ENCODE results near the gene ALAS1.

DNA sequence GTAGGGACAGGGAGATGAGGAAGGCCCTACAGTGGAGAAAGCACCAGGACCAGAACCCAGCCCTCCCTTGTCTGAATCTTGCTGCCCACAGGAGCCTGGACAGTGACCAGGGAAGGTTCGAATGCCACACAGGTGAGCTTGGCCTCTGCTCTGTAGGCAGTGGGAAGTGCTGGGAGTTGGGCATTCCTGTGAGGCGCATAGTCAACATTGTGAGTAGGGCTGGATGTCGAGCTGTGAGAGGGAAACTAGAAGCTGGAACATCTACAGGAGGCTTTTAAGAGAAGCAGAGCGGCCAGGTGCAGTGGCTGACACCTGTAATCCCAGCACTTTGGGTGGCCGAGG lies 20.3 kb upstream of the ALAS1 start:
- TF ChIP-seq, protein P1, sequence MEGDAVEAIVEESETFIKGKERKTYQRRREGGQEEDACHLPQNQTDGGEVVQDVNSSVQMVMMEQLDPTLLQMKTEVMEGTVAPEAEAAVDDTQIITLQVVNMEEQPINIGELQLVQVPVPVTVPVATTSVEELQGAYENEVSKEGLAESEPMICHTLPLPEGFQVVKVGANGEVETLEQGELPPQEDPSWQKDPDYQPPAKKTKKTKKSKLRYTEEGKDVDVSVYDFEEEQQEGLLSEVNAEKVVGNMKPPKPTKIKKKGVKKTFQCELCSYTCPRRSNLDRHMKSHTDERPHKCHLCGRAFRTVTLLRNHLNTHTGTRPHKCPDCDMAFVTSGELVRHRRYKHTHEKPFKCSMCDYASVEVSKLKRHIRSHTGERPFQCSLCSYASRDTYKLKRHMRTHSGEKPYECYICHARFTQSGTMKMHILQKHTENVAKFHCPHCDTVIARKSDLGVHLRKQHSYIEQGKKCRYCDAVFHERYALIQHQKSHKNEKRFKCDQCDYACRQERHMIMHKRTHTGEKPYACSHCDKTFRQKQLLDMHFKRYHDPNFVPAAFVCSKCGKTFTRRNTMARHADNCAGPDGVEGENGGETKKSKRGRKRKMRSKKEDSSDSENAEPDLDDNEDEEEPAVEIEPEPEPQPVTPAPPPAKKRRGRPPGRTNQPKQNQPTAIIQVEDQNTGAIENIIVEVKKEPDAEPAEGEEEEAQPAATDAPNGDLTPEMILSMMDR (conservative IDR thresholded peaks at IDR 0.05 in 1 of 2, IDR thresholded peaks at IDR 0.05 in 1 of 2; ENCODE audit: extremely low read depth in 1 of 2, insufficient read depth in 1 of 2, low read depth in 1 of 2, low read length in 2 of 2) = no peak
- no peak for TF ChIP-seq EZH2 (IDR thresholded peaks at IDR 0.05; ENCODE audit: borderline replicate concordance, low read length)
